MM.1S (cell line): ENCODE results near the gene TSHZ1.

Source experiments
- DNase-seq: peaks from one replicate; pipeline ENCODE4 v3.0.0-alpha.2; 2015
- H2AFZ ChIP-seq: fragments of 300-600 bp; sonication (generic); 2 replicates; pipeline ENCODE4 v1.6.0; 2016; ENCODE audit warnings: antibody characterized with exemption, low read length
- H3F3A ChIP-seq: fragments of 300-600 bp; sonication (generic); 2 replicates; pipeline ENCODE4 v1.6.1; 2016; ENCODE audit warnings: mild to moderate bottlenecking, antibody characterized with exemption, low read length, moderate library complexity, mixed read lengths; ENCODE audit not compliant: insufficient read depth
- H3K27ac ChIP-seq: fragments of 300-600 bp; sonication (generic); 2 replicates; pipeline ENCODE4 v1.5.1; 2016; ENCODE audit warnings: mild to moderate bottlenecking, low read length
- H3K27me3 ChIP-seq: fragments of 300-600 bp; sonication (generic); replicated peaks from 2 replicates; pipeline ENCODE4 v1.6.0; 2016; ENCODE audit warnings: low read length; ENCODE audit not compliant: insufficient read depth
- H3K36me3 ChIP-seq: fragments of 300-600 bp; sonication (generic); replicated peaks from 2 replicates; pipeline ENCODE4 v1.6.1; 2016; ENCODE audit warnings: mild to moderate bottlenecking, low read length, mixed read lengths; ENCODE audit not compliant: insufficient read depth
- H3K4me1 ChIP-seq: fragments of 300-600 bp; sonication (generic); 2 replicates; pipeline ENCODE4 v1.6.1; 2016; ENCODE audit warnings: low read length, mixed read lengths
- H3K4me2 ChIP-seq: fragments of 300-600 bp; sonication (generic); 2 replicates; pipeline ENCODE4 v1.6.0; 2016; ENCODE audit warnings: low read depth, low read length
- H3K4me3 ChIP-seq: fragments of 300-600 bp; sonication (generic); 2 replicates; pipeline ENCODE4 v1.5.1; 2016; ENCODE audit warnings: low read length, mixed read lengths
- H3K79me2 ChIP-seq: fragments of 300-600 bp; sonication (generic); 2 replicates; pipeline ENCODE4 v1.6.1; 2016; ENCODE audit warnings: mixed run types, low read length, mixed read lengths
- H3K9ac ChIP-seq: fragments of 300-600 bp; sonication (generic); 2 replicates; pipeline ENCODE4 v1.6.1; 2016; ENCODE audit warnings: low read length, mixed read lengths
- H3K9me2 ChIP-seq: fragments of 300-600 bp; sonication (generic); replicated peaks from 2 replicates; pipeline ENCODE4 v1.6.1; 2016; ENCODE audit warnings: mild to moderate bottlenecking, low read length, mixed read lengths; ENCODE audit not compliant: insufficient read depth
- H3K9me3 ChIP-seq: fragments of 300-600 bp; sonication (generic); replicated peaks from 2 replicates; pipeline ENCODE4 v1.6.1; 2016; ENCODE audit warnings: mild to moderate bottlenecking, low read length, mixed read lengths; ENCODE audit not compliant: insufficient read depth
- H4K20me1 ChIP-seq: fragments of 300-600 bp; sonication (generic); 2 replicates; pipeline ENCODE4 v1.6.1; 2016; ENCODE audit warnings: mild to moderate bottlenecking, low read length, moderate library complexity, mixed read lengths; ENCODE audit not compliant: insufficient read depth
- EZH2 ChIP-seq: fragments of 300-600 bp; sonication (generic); optimal IDR thresholded peaks from 2 replicates; pipeline ENCODE3; 2017; ENCODE audit warnings: low read depth, mild to moderate bottlenecking, antibody characterized with exemption, low read length, mixed read lengths
- EZH2phosphoT487 ChIP-seq: fragments of 300-600 bp; sonication (generic); IDR thresholded peaks from 2 replicates; pipeline ENCODE4 v1.6.1; 2018; ENCODE audit warnings: antibody characterized with exemption, low read length
- TF ChIP-seq, protein P1 (sequence below): fragments of 300-600 bp; sonication (generic); IDR thresholded peaks from 2 replicates; pipeline ENCODE4 v1.5.1; 2016; ENCODE audit warnings: antibody characterized with exemption, low read length, mixed read lengths

The TSHZ1 gene

DNA sequence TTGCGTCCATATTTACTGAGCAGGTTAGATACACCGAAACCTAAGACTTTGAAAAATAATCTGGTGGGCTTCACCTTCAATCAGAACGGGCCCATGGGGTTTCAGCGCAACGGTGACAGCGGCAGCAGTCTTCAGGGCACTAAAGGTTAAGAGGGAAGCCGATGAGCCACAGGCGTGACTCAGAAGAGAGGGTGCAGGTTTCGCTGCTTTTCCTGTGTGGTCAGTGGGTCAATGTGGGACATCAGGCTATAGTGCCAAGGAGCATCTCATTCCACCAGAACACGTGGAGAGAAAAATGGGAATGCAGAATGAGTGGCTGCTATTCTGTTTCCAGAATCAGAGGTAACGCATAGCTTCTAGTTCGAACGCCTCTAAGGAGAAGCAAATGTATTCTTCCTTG lies 10.5 kb upstream of the TSHZ1 start:
- no peak for DNase-seq
- peaks cover 44% of the 10 kb centered on the region for H3K79me2 ChIP-seq
- TF ChIP-seq EZH2 (no peak), EZH2phosphoT487 (no peak)
- TF ChIP-seq, protein P1, sequence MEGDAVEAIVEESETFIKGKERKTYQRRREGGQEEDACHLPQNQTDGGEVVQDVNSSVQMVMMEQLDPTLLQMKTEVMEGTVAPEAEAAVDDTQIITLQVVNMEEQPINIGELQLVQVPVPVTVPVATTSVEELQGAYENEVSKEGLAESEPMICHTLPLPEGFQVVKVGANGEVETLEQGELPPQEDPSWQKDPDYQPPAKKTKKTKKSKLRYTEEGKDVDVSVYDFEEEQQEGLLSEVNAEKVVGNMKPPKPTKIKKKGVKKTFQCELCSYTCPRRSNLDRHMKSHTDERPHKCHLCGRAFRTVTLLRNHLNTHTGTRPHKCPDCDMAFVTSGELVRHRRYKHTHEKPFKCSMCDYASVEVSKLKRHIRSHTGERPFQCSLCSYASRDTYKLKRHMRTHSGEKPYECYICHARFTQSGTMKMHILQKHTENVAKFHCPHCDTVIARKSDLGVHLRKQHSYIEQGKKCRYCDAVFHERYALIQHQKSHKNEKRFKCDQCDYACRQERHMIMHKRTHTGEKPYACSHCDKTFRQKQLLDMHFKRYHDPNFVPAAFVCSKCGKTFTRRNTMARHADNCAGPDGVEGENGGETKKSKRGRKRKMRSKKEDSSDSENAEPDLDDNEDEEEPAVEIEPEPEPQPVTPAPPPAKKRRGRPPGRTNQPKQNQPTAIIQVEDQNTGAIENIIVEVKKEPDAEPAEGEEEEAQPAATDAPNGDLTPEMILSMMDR, result no peak

DNA sequence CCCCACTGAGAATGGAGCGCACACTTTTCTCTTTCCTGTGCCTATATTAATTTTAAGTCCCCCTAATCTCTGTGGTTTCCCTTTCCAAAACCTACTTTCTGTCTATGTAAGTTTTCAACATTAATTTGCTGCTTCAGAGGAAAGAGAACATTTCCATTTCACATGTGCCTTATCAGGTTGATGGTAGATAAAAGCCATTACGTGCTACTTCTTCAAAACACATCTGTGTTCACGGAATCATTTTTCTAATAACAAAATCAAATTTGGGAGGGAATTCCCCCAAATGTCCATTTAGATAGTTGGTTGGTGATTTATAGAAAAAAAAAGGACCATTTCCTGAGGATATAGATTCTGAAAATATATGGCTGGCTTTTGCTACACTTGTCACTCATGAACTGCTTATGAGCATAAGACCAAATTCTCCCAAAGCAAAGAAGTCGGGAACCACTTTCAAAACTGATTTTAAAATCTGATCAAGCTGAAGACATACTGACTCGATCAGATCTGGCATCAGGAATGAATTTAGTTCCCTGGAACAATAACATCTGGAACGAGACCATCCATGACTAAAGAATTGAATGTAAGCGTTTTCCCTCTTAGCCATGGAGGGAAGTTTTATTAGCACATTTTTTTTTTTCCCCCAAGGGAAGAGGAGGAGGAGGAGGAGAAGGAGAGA lies 9.9 kb upstream of the TSHZ1 start:
- H3K27me3 ChIP-seq, result no peaks in the 10 kb centered on the region
- H4K20me1 ChIP-seq, result no peaks in the 10 kb centered on the region
- no peak overlapping the region for H3K4me2 ChIP-seq
- H3K9me3 ChIP-seq, result no peaks in the 10 kb centered on the region
- no peak overlapping the region for H2AFZ ChIP-seq
- H3K9me2 ChIP-seq, result no peaks in the 10 kb centered on the region
- DNase-seq, result no peak
- peaks cover 51% of the 10 kb centered on the region for H3K79me2 ChIP-seq
- H3K27ac ChIP-seq, result no peak overlapping the region
- H3K36me3 ChIP-seq, result peaks cover 7% of the 10 kb centered on the region; the same call in 1 of the 2 replicates
- H3K9ac ChIP-seq, result no peak overlapping the region
- no peak overlapping the region for H3K4me3 ChIP-seq
- no peaks in the 10 kb centered on the region for H3K4me1 ChIP-seq
- H3F3A ChIP-seq, result no peaks in the 10 kb centered on the region
- TF ChIP-seq EZH2 (no peak), EZH2phosphoT487 (no peak)
- TF ChIP-seq, protein P1, result no peak

More for the DNA sequence above, 10.5 kb upstream of the TSHZ1 start:
- Histone ChIP-seq H4K20me1 (no peaks in the 10 kb centered on the region), H3K36me3 (peaks cover 7% of the 10 kb centered on the region; the same call in 1 of the 2 replicates), H3K9me3 (no peaks in the 10 kb centered on the region), H2AFZ (no peak overlapping the region), H3F3A (no peaks in the 10 kb centered on the region), H3K4me3 (no peak overlapping the region), H3K4me1 (no peaks in the 10 kb centered on the region), H3K9ac (no peak overlapping the region), H3K27ac (no peak overlapping the region), H3K9me2 (no peaks in the 10 kb centered on the region), H3K4me2 (no peak overlapping the region), H3K27me3 (no peaks in the 10 kb centered on the region)

DNA sequence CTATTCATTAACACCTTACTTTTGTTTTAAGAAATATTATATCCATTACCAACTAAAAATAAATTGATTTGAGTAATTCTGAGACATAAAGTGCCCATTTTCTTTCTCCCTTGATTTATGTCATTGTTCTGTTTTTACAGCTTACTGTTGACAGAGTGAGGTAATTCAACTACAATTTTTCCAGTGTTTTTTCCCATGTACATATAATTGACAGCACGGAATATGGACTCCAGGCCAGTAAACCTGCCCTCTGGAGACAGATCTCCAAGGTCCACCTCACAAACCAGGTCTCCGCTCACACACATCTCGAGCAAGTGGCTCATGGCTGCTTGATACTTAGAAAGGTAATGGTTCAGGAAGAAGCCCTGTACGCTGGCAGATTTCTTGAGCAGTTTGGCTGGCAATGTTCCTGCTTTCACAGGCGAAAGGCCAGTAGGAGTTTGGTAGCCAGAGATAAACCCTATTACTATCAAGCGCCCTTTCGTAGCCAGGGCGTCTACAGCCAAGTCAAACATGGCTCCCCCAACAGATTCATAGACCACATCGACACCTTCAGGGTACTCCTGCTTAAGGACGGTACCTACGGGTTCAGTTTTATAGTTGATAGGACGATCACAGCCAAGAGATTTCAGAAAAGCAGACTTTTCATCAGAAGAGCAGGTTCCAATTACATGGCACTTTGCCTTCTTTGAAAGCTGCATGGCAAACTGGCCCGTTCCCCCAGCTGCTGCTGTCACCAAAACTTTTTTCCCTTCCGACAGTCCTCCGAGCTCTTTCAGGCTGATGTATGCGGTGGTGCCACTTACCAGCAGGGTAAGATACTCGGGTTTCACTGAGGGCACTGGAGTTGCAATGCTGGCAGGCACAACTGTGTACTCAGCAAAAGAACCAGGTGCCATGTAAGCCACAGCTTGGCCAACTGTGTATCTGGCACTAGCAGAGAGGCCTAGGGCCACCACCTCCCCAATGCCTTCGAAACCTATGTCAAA lies 9.0 kb upstream of the TSHZ1 start:
- no peaks in the 10 kb centered on the region for H3K9me2 ChIP-seq

More for the DNA sequence above, 9.0 kb upstream of the TSHZ1 start:
- Histone ChIP-seq H3K4me2 (no peak overlapping the region), H3K9me3 (no peaks in the 10 kb centered on the region), H3K4me1 (no peaks in the 10 kb centered on the region), H3K27me3 (no peaks in the 10 kb centered on the region), H3F3A (no peaks in the 10 kb centered on the region), H3K36me3 (peaks cover 7% of the 10 kb centered on the region; the same call in 1 of the 2 replicates), H4K20me1 (no peaks in the 10 kb centered on the region), H3K4me3 (no peak overlapping the region), H3K27ac (no peak overlapping the region), H2AFZ (no peak overlapping the region), H3K9ac (no peak overlapping the region), H3K79me2 (peaks cover 59% of the 10 kb centered on the region)
- DNase-seq, result no peak
- TF ChIP-seq, protein P1, result no peak
- TF ChIP-seq EZH2phosphoT487 (no peak), EZH2 (no peak)
